NCI-H2227 (cell line): Measurements from ENCODE around the gene TLE4.
"Not testable (repeated sequence)": the region's sequence is repeated elsewhere in the genome, so short reads cannot be mapped to it uniquely, and the experiment has no call there.

Experiments used
- DNase-seq: peaks from one replicate; lab custom pipeline; 2025; ENCODE audit not compliant: unreplicated experiment; lab: John Stamatoyannopoulos, UW

The TLE4 gene

DNA sequence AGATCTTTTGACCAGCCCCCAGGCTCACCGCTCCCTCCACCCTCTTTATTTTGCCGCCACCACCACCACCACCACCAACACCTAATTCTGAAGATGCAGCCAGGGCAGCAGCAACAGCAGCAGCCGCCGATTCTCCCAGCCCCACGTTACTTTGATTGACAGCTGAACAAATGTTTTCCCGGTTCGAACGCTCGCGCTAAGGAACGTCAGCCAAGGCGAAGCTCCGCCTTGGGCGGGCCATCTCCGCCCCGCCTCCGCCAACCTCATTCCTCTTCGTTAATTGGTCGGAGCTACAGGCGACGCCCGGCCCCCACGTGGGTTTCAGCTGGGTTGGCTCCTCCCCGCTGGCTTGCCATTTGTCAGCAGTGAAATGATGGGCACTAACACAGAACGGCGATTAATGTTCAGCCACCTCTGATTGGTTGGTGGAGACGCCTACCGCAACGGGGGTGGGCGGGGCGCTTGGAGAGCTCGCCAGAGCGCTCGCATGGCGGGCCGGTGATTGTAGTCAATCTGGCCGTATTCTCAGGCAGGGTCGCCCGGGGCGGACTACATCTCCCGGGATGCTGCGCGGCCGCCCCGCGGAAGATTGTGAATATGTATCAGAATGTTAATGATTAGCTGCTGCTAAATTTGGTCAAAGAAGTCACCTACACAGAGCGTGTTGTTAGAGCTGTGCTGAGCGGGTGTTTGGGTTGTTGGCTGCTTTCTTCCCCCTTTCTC lies at the start of gene TLE4:
TLE4 (plus strand) TSS at position 657 of the 723 bp plus-strand sequence. CDS start 826 bp downstream, outside the sequence.
- DNase-seq: peak; percentile 99

DNA sequence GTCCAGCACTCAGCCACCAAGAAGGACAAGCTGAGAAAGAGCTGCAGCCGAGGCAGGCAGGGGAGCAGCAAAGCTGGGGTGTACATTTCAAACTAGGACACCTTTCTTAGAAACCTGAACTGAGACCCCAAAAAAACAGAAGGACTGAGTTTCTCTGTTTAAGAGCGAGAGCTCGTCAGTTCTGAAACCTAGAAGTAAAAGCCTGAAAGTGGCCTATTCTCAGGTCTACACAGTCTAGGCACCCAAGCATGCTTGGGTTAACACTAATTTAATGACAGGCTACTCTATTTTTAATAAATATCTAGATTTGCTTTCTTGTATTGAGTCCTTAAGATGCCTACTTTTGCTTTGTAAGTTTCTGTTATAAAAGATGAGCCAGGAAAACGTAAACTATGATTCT lies 49.0 kb upstream of the TLE4 start:
- DNase-seq: no peak

DNA sequence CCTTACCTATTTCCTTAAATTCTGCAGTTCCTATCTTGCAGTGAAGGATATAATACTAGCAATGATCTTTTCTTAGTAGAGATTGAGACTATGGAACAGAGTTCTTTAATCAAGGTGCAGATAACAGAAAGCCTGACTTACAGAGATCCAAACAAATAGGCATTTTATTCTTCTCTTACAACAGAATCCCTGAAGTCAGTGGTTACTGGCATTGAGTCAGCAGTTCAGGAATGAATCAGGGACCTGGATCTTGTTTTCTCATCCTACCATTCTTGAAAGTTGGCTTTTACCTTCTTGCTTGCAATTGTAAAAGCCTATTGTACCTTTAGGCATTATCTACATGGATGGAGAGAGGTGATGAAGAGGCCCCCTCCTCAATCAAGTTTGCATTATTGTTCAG lies 47.5 kb upstream of the TLE4 start:
- no peak for DNase-seq

DNA sequence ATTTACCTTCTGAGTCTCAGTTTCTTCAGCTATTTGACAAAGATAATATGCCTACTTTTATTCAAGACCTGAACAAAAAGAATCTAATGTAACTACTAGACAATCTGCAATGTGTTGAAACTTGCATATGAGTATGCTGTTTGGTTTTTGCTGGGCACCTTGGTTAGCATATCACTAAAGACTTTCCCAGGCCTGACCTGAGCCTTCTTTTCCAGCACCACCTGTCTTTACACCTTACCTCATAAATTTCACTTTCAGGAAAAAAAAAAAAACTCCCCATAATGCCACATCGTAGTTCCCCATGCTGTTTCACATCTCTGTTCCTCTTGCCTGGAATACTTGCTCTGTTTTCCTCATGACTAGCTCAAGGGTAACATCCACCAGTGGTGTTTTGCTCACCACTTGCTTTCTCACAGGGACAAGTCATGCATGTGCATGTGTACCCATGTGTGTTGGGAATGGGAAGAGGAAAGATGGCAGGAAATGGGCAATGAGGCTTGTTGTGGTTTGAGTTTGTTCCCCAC lies 45.6 kb upstream of the TLE4 start:
- DNase-seq: no peak

DNA sequence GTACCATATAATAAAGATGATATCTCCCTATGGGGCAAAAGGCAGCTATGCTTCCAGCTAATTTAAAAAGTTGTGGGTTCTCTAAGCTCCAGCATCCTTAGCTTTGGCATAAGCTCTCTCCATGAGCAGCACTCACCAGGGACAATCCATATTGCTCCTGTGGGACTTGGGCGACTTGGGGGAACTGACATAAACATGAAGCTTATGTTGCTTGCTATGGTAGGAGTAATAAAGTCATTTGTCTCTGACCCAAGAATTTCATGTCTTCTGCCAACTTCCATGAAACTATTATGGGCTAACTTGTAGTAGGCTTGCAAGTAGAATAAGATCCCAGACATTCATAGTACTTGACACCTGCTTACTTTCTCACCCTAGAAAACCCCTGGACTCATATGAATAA lies 36.2 kb upstream of the TLE4 start:
- DNase-seq: no peak

DNA sequence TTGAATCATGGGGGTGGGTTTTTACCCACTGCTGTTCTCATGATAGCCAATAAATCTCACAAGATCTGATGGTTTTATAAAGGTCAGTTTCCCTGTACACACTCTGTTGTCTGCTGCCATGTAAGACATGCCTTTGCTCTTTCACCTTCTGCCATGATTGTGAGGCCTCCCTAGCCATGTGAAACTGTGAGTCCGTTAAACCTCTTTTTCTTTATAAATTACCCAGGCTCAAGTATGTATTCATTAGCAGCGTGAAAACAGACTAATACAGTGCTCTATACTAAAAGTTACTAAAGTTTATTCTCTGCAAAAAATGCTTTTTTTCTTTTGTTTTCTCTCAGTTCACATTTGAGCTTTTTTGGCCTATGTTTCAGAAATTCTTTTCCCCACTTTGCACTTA lies 33.9 kb upstream of the TLE4 start:
- no peak for DNase-seq

DNA sequence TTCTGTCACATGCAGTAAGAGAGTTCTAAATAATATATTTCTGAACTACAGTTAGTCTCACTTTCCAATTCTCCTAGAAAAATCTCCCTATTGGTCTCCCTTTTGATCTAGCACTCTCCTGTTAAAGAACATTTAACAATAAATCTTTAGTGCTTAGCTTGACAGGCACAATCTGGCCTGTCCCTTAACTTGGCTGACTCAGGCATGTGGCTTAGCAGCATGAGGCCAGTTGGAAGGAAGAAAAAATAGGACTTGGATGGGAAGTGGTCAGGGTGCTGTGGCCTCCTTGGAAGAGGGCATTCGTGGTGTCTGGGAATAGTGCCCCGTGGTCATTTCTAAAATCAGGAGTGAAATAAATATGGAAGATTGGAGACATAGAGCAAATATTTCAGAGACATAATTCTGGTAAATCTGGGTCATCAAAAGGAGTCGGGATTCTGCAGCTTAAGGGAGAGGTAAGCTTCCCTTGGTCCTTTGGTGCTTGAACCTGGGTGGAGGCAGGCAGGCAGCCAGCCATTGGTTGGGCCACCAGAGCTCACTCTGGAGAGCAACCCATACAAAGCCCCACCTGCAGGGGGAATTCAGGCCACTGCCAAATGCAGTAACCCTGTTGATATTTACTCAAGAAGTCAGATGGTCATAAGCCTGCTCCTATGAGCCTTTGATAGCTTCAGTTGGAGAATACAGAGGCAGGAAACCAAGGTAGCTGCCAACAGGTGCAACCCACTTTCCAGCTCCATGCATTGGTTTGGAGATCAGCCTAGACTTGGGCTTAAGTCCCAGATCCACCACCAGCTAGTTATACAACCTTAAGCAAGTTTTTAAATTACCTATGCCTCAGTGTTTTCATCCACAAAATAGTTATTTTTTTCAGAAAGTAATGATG lies 28.8 kb upstream of the TLE4 start:
- no peak for DNase-seq

DNA sequence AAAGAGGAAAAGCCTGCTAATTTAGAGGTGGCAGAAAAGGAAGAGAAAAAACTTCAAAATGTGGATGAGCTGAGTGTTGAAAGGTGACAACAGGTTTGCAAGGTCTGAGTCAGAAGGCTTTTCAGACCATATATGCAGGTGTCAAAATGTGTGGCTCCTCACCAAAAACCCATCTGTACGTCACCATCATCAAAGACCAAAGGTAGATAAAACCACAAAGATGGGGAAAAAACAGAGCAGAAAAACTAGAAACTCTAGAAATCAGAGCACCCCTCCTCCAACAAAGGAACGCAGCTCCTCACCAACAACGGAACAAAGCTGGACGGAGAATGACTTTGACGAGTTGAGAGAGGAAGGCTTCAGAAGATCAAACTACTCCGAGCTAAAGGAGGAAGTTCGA lies 27.4 kb upstream of the TLE4 start:
- DNase-seq: not testable (repeated sequence)

DNA sequence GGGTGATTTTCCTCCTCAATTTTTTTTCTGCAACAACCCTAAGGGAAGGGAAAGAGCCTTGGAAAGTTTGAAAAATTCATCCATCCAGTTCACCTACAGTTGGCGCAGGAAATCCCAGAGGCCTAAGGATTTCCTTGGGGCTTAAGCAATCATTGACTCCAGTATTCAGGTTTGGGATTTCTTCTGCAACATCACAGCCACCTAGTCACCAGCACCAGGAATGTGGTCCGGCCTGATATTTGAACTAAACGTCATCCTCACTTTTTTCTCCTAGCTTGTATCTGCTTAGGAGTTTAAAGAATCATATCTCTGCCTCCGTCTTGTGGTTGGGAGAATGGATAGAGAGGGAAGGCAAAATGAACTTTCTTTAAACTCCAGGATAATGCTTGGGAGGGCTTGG lies 20.2 kb upstream of the TLE4 start:
- no peak for DNase-seq

DNA sequence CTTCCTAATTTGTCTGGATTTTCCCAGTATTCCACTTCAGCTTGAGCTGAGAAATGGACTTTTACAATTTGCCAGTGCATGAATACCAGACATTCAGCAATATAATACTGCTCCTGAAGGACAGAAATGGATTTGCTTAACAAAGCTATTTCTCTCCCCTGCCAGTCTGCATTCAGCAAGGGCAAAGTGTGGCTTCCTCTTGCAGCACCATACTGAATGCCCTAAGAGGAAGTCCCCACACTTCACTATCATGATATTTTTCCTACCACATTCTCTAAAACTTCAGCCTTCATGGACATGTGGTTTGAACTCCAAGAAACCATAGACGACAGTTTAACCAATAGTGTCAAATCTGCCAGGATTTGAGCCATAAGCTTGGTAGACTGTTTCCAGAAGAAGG lies 19.8 kb upstream of the TLE4 start:
- no peak for DNase-seq

DNA sequence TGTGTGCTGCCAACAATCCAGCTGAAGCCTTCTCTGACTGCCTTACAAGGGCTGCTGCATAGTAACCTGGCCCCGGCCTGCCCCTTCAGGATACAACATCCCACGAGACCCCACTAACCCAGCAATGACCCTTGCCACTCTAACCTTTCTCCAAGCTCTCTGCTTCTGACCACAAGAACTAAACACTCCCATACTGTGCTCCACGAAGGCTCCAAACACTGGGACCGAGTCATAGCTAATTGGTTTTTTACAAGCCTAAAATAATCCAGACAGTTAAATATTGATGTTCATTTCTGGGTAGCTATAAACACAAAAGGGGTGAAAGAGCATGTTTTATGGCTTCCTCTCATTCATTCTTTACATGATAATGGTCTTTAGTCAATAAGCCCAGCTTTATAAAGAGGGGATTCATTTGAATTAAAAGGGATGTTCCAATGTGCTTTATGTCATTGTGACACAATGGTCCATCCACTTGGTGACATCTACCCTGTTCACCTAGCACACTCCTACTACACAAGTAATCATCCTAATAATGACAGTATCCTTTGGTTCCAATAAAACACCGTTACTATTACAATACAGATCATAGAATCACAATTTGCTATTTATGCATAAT lies 16.2 kb upstream of the TLE4 start:
- DNase-seq: no peak

DNA sequence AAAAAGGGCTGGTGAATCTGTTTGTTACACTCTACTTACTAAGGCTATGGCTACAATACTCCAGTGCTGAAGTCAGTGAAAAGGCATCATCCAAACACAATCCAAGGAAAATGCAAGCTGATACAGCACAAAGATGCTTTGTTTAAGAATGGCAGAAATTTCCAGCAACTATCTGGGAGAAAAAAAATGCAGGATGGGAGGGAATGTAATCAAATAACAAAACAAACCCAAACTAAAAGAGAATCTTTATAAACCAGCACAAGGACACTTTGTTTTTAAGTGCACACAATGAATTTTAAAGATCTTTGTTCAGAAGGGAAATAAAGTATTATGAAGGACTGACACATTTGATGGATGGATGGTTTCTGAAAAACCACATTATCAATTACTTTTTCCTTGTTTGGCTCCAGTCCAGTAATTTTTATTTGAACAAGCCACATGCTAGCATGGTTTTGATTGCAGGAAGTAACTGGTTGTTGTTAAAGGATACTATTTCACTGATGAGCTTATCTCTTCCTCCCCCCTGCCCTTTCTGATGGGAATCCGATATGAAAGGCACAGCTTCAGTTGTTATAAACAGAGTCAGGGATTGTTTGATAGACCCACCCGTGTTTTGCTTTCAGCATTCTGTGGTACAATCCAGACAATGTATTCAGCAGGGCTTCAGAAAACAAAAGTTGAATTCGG lies 12.1 kb upstream of the TLE4 start:
- peak; percentile 23 for DNase-seq

DNA sequence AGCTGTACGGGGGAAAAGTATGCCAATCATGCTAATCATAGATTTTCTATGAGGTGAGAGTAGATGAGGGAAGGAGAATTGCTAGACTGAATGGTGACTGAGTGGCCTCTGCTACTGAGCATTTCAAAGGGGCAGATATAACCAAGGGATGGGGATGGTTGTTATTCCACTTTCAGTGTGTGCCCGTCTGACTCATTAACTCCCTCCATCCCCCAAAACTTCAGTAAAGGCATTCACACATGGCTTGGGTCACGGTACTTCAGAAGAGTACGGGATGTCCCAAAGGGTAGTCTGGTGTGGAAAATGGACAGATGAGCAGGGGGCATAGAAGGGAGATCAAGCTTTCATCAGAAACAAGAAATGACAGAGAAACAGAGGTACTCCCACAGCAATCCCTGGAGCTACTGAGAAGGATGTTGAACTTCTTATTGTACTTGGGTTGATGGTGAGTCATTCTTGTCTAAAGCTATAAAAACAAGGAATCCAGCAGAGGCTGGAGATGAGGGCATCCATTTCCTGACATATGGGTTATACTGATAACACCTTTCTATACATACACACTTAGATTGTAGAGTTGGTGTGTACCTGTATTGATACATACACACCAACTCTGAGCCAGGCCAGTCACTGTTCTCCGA lies 8.9 kb upstream of the TLE4 start:
- no peak for DNase-seq

DNA sequence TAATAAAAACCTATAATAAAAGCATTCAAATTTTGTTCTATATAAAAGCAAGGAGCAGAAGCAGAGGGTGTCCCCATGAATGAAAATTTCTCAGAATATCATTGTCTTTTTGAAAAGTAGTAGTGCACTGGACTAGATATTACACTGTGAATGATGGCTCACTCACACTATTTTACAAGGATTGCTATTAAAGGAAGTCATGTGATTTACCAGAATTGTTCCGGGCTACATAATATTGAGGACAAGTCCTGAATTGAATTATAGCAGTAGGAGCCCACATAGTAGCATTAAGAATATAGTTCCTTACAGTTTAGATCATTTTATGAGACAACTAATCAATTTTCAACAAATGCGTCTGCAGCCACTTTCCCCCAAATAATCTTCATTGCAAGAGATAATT lies 7.7 kb upstream of the TLE4 start:
- no peak for DNase-seq

DNA sequence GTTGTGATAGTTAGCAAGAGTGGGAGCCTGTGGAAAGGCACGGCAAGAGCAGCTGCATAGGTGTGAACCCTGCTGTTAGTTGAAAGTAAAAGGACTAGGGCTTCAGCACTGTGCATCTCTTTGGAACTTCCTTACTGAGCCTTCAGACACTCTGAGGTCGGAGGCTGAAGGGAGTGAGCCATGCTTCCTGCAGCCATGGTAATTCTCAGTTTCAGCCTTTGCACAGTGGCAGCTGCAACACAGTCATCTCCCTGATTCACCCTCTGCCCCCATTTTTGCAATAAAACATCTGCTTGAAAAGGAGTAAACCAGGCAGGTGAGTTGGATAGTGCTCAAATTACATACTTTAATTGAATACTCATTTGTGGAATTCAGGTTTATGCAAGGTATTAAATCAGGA lies 6.5 kb upstream of the TLE4 start:
- DNase-seq: no peak

DNA sequence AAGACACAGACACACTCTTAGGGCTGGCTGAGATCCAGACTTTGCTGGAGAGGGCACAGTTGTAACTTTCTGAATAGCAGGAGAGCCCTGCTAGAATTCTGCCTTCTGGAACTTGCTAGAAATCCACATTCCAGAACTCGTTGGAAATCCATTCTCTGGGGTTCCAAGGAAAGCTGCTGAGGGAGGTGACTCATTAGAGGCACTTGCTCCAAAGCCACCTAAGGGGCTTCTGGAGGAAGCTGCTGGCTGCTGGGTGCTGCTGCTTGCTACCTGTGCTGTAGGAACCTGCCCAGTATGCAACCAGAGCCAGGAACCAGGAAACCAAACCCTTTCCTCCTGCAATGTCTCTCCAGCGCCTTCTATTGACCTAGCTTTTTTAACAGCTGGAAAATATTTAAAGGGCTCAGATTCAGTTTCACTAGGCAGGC lies 4.1 kb upstream of the TLE4 start:
- no peak for DNase-seq

DNA sequence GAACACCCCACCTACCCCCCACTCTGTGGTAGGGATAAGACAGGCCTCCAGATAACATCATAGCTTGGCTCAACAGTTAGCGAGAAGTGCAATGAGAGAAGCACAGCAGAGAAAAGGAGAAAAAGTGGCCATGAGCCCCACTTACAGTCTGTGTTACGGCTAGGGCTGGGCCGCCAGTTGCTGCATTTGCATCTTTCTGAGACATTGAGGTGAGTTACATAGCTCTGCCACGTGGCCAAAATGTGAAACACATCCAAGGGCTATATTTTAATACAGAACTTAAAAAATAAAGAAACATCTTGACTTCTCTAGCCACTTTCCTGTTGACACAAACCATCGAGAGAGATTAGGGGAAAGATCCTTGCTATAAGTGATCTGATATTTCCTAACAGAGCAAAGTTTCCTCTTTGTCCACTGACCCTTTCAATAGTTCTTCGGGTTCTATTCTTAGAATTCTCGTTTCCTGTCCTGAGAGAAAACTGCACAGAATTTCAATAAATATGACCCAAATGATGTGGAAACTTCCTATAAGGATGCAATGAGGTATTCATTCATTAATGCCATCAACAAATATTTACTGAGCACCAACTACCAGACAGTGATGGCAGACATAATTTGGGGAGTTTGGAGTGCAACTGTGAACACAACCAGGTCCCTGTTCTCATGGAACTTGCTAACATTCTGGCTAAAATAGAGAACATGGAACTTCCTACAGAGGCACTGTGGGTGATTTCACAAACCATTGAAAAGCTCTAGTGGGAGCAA lies 3.2 kb upstream of the TLE4 start:
- no peak for DNase-seq

DNA sequence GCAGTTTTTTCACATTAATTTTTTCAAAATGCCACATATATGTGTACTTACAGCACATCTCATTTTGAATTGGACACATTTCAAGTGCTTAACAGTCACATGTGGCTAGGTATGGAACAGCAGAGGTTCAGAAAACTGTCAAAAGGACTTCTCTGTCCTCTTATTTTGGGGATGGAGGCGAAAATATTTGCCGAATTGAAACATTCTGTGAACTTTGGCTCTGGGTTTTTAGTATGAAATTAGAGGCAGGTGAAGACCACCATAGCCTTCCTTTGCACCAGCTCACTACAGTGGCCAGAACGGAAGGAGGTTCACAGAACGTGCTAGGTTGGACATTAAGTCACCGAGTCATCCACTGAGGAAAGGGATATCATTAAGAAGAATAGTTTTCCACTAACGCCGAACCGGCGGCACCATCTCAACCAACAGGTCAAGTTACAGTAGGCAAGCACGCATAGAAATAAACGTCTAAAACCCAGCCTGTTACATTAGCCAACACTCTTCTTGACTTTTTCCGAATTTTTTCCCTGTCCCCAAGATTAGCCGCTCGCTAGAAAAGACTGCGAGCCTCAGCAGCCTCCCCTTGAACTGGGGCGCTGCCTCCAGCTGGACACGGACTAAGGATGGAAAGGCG lies 1.8 kb upstream of the TLE4 start:
- no peak for DNase-seq
